OCI-LY7 (cell line): ENCODE results near the gene ZDHHC11B.

Experiments
- CTCF ChIP-seq: fragments of 200-600 bp; sonication (generic); conservative IDR thresholded peaks from 2 replicates; pipeline ENCODE4 v1.5.1; 2014; ENCODE audit warnings: mild to moderate bottlenecking, antibody characterized with exemption, low read length, moderate library complexity, mixed read lengths
- EZH2phosphoT487 ChIP-seq: fragments of 200-600 bp; sonication (generic); IDR thresholded peaks from 2 replicates; pipeline ENCODE4 v1.6.1; 2018; ENCODE audit warnings: low read depth, borderline replicate concordance, mild to moderate bottlenecking, mixed run types, antibody characterized with exemption, low read length, moderate library complexity, mixed read lengths

GRCh38 chr5:668283-668995, 116.1 kb downstream of the ZDHHC11B start:
- TF ChIP-seq CTCF: no peak
- TF ChIP-seq EZH2phosphoT487: no peak
